ENCODE data around the gene RAB29. TPM values are rescaled to one million over a fixed set of nuclear protein-coding genes. Genes with fewer than 3 reads are reported as not detected.
"Not testable (repeated sequence)": the region's sequence is repeated elsewhere in the genome, so short reads cannot be mapped to it uniquely, and the experiment has no call there.

Gene RAB29
- total RNA-seq, 8 experiments from 2014 or later: 1.6 to 26.2 (median 6.6) TPM

DNA sequence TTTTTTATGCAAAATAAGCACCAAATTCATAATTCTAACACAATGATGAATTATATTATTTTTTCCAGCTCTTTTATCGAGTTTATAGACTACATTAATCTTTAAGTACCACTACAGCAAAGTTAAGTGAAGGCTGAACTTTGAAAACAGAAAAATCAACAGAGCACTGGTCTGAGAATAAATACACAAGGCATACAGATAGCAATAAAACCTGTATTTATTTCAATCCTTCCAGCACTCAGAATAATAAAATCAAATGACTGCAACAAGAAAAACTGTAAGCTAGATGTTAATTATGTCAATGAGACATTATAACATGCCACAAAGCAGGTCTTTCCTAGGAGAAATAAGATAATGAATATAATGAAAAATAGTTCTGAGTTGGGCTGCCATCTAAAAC lies 49.8 kb downstream of the RAB29 start:
- 29 to 100% (median 100%) methylated on average over 1 of the region's 1 CpG; no CpG with 5 or more reads in 1 of the 10 experiments for WGBS, 10 experiments
- Histone ChIP-seq H3K27ac (no peak overlapping the region), H3K4me3 (no peak overlapping the region), H3K4me1 (replicated peaks in 1 of 2) (no peaks in the 10 kb centered on the region)
- in situ Hi-C loops (cut with MboI; ENCODE audit: low pct_unique_long_range_greater_than_20kb in 2 of 9, low sequenced_read_pairs in 9 of 9, unreplicated experiment in 9 of 9): no loop called here
- no peak for ATAC-seq (replicated peaks in 6 of 8)

GRCh38 chr1:205720740-205721139 lies 54.5 kb downstream of the RAB29 start:
- WGBS, 10 experiments: 100% methylated on average over 1 of the region's 2 CpGs; no CpG with 5 or more reads in 6 of the 10 experiments
- in situ Hi-C loops (cut with MboI; ENCODE audit: low pct_unique_long_range_greater_than_20kb in 2 of 9, low sequenced_read_pairs in 9 of 9, unreplicated experiment in 9 of 9); H3K27ac ChIP-seq; H3K4me1 ChIP-seq (replicated peaks in 1 of 2); ATAC-seq (replicated peaks in 6 of 8); H3K4me3 ChIP-seq: not testable (repeated sequence)

- Histone ChIP-seq H3K27ac (no peak overlapping the region), H3K4me1 (replicated peaks in 1 of 2) (no peaks in the 10 kb centered on the region), H3K4me3 (no peak overlapping the region)
- in situ Hi-C loops (cut with MboI; ENCODE audit: low pct_unique_long_range_greater_than_20kb in 2 of 9, low sequenced_read_pairs in 9 of 9, unreplicated experiment in 9 of 9): no loop called here
- no peak for ATAC-seq (replicated peaks in 6 of 8)
These were observed 55.5 kb downstream of the RAB29 start for GRCh38 chr1:205719762-205720161.

GRCh38 chr1:205719015-205719414 lies 56.3 kb downstream of the RAB29 start:
- no peak overlapping the region for H3K27ac ChIP-seq
- no peak overlapping the region for H3K4me3 ChIP-seq
- ATAC-seq (replicated peaks in 6 of 8): no peak
- in situ Hi-C loops (cut with MboI; ENCODE audit: low pct_unique_long_range_greater_than_20kb in 2 of 9, low sequenced_read_pairs in 9 of 9, unreplicated experiment in 9 of 9): no loop called here
- WGBS, 10 experiments: 36 to 100% (median 91%) methylated on average over 1 to 3 of the region's 3 CpGs
- peaks cover 3 to 6% of the 10 kb centered on the region in 2 donors for H3K4me1 ChIP-seq (replicated peaks in 1 of 2)

Other genes starting within 250 kb of the RAB29 start
- gene ELK4, start 143.5 kb downstream of the RAB29 start, total RNA-seq: 10 to 100 TPM in 5 of 8 experiments, 1 to 10 TPM in 3; 6.8 to 21.3 (median 11.5) TPM
- 1 to 10 TPM in 5 of 8 experiments, under 1 TPM in 3; 0.40 to 2.7 (median 2.0) TPM for gene SLC45A3, start 95.0 kb downstream of the RAB29 start, total RNA-seq
- gene NUCKS1, start 25.3 kb downstream of the RAB29 start, total RNA-seq: 100 to 1,000 TPM in 7 of 8 experiments, 10 to 100 TPM in 1; 88.0 to 300 (median 172) TPM
- gene SLC41A1, start 37.7 kb upstream of the RAB29 start, total RNA-seq: 10 to 100 TPM in 6 of 8 experiments, 1 to 10 TPM in 2; 9.1 to 72.4 (median 16.0) TPM
- 1 to 10 TPM in 2 of 8 experiments, under 1 TPM in 5, not detected in 1; 0.05 to 1.8 (median 0.52) TPM for gene PM20D1, start 74.7 kb upstream of the RAB29 start, total RNA-seq
- 1 to 10 TPM in 1 of 8 experiments, under 1 TPM in 5, not detected in 2; 0.05 to 2.0 (median 0.33) TPM for gene SLC26A9, start 168.0 kb upstream of the RAB29 start, total RNA-seq
- gene RAB7B, start 227.9 kb upstream of the RAB29 start, total RNA-seq: 1 to 10 TPM in 4 of 8 experiments, under 1 TPM in 4; 0.11 to 4.6 (median 1.0) TPM
- under 1 TPM in 1 of 8 experiments, not detected in 7; 0.76 TPM for gene CTSE, start 248.4 kb upstream of the RAB29 start, total RNA-seq